ENCODE results near the gene ENTPD8. TPM values are rescaled to one million over a fixed set of nuclear protein-coding genes. Genes with fewer than 3 reads are reported as not detected.

The ENTPD8 gene
- total RNA-seq, 1 donor from 2014 or later, result not detected

GRCh38 chr9:137435980-137436760 lies 5.0 kb downstream of the ENTPD8 start:
- Histone ChIP-seq H3K36me3 (no peaks in the 10 kb centered on the region), H3K9ac (no peak overlapping the region), H4K20me1 (ENCODE audit: low read depth) (no peaks in the 10 kb centered on the region), H3K4me2 (no peak overlapping the region), H2AFZ (replicated peaks) (no peak overlapping the region), H3K79me2 (ENCODE audit: low read depth) (no peaks in the 10 kb centered on the region), H3K27me3 (peaks cover under 1% of the 10 kb centered on the region), H3K4me1 (no peaks in the 10 kb centered on the region), H3K4me3 (no peak overlapping the region), H3K27ac (no peak overlapping the region), H3F3A (ENCODE audit: low read depth) (no peaks in the 10 kb centered on the region), H3K9me3 (ENCODE audit: low read depth) (no peaks in the 10 kb centered on the region)
- no peaks in the 10 kb centered on the region for H3K9me3 Mint-ChIP-seq
- DNase-seq (ENCODE audit: low spot score), result no peak
- H3K4me3 Mint-ChIP-seq, result no peak overlapping the region
- no peaks in the 10 kb centered on the region for H3K27me3 Mint-ChIP-seq (ENCODE audit: insufficient read depth, low read depth)
- TF ChIP-seq EZH2phosphoT487 (IDR thresholded peaks at IDR 0.05) (no peak), EZH2 (IDR thresholded peaks at IDR 0.05) (no peak), CTCF (IDR thresholded peaks at IDR 0.05) (no peak)
- H3K27ac Mint-ChIP-seq, result no peak overlapping the region
- no peaks in the 10 kb centered on the region for H3K4me1 Mint-ChIP-seq
- no peaks in the 10 kb centered on the region for H3K36me3 Mint-ChIP-seq

GRCh38 chr9:137435381-137435891 lies 5.7 kb downstream of the ENTPD8 start:
- no peaks in the 10 kb centered on the region for H3K4me1 ChIP-seq
- TF ChIP-seq EZH2 (IDR thresholded peaks at IDR 0.05) (no peak), CTCF (IDR thresholded peaks at IDR 0.05) (no peak), EZH2phosphoT487 (IDR thresholded peaks at IDR 0.05) (no peak)
- H3K4me3 Mint-ChIP-seq, result no peak overlapping the region
- no peak overlapping the region for H3K4me3 ChIP-seq
- H3K9me3 ChIP-seq (ENCODE audit: low read depth), result no peaks in the 10 kb centered on the region
- no peaks in the 10 kb centered on the region for H4K20me1 ChIP-seq (ENCODE audit: low read depth)
- H3K79me2 ChIP-seq (ENCODE audit: low read depth), result no peaks in the 10 kb centered on the region
- no peak overlapping the region for H3K4me2 ChIP-seq
- H3K27ac ChIP-seq, result no peak overlapping the region
- DNase-seq (ENCODE audit: low spot score), result no peak
- H3K36me3 ChIP-seq, result no peaks in the 10 kb centered on the region
- H3K9me3 Mint-ChIP-seq, result no peaks in the 10 kb centered on the region
- H3K4me1 Mint-ChIP-seq, result no peaks in the 10 kb centered on the region
- no peak overlapping the region for H2AFZ ChIP-seq (replicated peaks)
- no peak overlapping the region for H3K27ac Mint-ChIP-seq
- H3K27me3 ChIP-seq, result no peaks in the 10 kb centered on the region
- H3K9ac ChIP-seq, result no peak overlapping the region
- no peaks in the 10 kb centered on the region for H3F3A ChIP-seq (ENCODE audit: low read depth)
- H3K27me3 Mint-ChIP-seq (ENCODE audit: insufficient read depth, low read depth), result no peaks in the 10 kb centered on the region
- H3K36me3 Mint-ChIP-seq, result no peaks in the 10 kb centered on the region

- Histone ChIP-seq H3K36me3 (no peaks in the 10 kb centered on the region), H3K4me2 (no peak overlapping the region), H3K4me3 (no peak overlapping the region), H3K4me1 (no peaks in the 10 kb centered on the region), H4K20me1 (ENCODE audit: low read depth) (no peaks in the 10 kb centered on the region), H2AFZ (replicated peaks) (no peak overlapping the region), H3K79me2 (ENCODE audit: low read depth) (no peaks in the 10 kb centered on the region), H3K9ac (no peak overlapping the region), H3K9me3 (ENCODE audit: low read depth) (no peaks in the 10 kb centered on the region), H3F3A (ENCODE audit: low read depth) (no peaks in the 10 kb centered on the region), H3K27ac (no peak overlapping the region), H3K27me3 (no peaks in the 10 kb centered on the region)
- Mint-ChIP-seq H3K4me1 (no peaks in the 10 kb centered on the region), H3K27ac (no peak overlapping the region), H3K27me3 (ENCODE audit: insufficient read depth, low read depth) (no peaks in the 10 kb centered on the region), H3K9me3 (no peaks in the 10 kb centered on the region), H3K36me3 (no peaks in the 10 kb centered on the region), H3K4me3 (no peak overlapping the region)
- no peak for DNase-seq (ENCODE audit: low spot score)
- TF ChIP-seq CTCF (IDR thresholded peaks at IDR 0.05) (no peak), EZH2 (IDR thresholded peaks at IDR 0.05) (no peak)
Measured at GRCh38 chr9:137434498-137435380, 6.4 kb downstream of the ENTPD8 start.

Data from neural progenitor cell (in vitro differentiated cells).